Fibroblast of lung (primary cell): ENCODE measurements around the gene IMPDH1. TPM values are rescaled to one million over a fixed set of nuclear protein-coding genes. Genes with fewer than 3 reads are reported as not detected.

Experiments used
- DNase-seq, 2 donors: peaks; one replicate each; pipeline versions ENCODE4 v3.0.0 to v3.0.0-alpha.2; 2010; ENCODE audit warnings: low read depth in 2 of 2
- H2AFZ ChIP-seq: 2 replicates; pipeline ENCODE4 v1.5.1; 2012; ENCODE audit warnings: low read length, control low read depth, inconsistent platforms
- H3K27ac ChIP-seq: 2 replicates; pipeline ENCODE4 v1.5.1; 2011; ENCODE audit warnings: low read length, control low read depth; ENCODE audit not compliant: insufficient read depth
- H3K27me3 ChIP-seq: 2 replicates; pipeline ENCODE4 v1.5.1; 2011; ENCODE audit warnings: mild to moderate bottlenecking, low read length; ENCODE audit not compliant: control insufficient read depth, insufficient read depth
- H3K36me3 ChIP-seq: 2 replicates; pipeline ENCODE4 v1.5.1; 2011; ENCODE audit warnings: low read length; ENCODE audit not compliant: control insufficient read depth, insufficient read depth
- H3K4me1 ChIP-seq: 2 replicates; pipeline ENCODE4 v1.5.1; 2011; ENCODE audit warnings: low read length; ENCODE audit not compliant: control insufficient read depth, insufficient read depth; ENCODE audit errors: extremely low read depth
- H3K4me2 ChIP-seq: 2 replicates; pipeline ENCODE4 v1.5.1; 2011; ENCODE audit warnings: low read length, control low read depth; ENCODE audit not compliant: insufficient read depth; ENCODE audit errors: extremely low read depth
- H3K4me3 ChIP-seq, 4 experiments: fragments of 200-600 bp in 1 of 4; sonication (generic) in 1 of 4; replicated peaks in 1 of 4; 2 replicates each; pipeline ENCODE4 v1.5.1; 2011 to 2016; ENCODE audit warnings: low read length in 4 of 4, low read depth in 3 of 4, mild to moderate bottlenecking in 3 of 4, control low read depth in 2 of 4, inconsistent platforms in 1 of 4, mixed read lengths in 1 of 4; ENCODE audit not compliant: insufficient read depth in 1 of 4; ENCODE audit errors: control extremely low read depth in 1 of 4
- H3K79me2 ChIP-seq: 2 replicates; pipeline ENCODE4 v1.5.1; 2012; ENCODE audit warnings: mild to moderate bottlenecking, low read length, inconsistent platforms; ENCODE audit not compliant: control insufficient read depth, insufficient read depth
- H3K9ac ChIP-seq: 2 replicates; pipeline ENCODE4 v1.5.1; 2011; ENCODE audit warnings: mild to moderate bottlenecking, low read length, control low read depth; ENCODE audit not compliant: insufficient read depth
- H3K9me3 ChIP-seq: 2 replicates; pipeline ENCODE4 v1.5.1; 2012; ENCODE audit warnings: low read depth, low read length; ENCODE audit not compliant: control insufficient read depth, insufficient read depth
- H4K20me1 ChIP-seq: 2 replicates; pipeline ENCODE4 v1.5.1; 2011; ENCODE audit warnings: low read length; ENCODE audit not compliant: control insufficient read depth, insufficient read depth; ENCODE audit errors: extremely low read depth
- EZH2 ChIP-seq: IDR thresholded peaks from 2 replicates; pipeline ENCODE4 v1.5.1; 2012; ENCODE audit warnings: low read length, control low read depth, mild to moderate bottlenecking; ENCODE audit errors: missing control alignments
- polyA plus RNA-seq, 2 donors: library from polyadenylated mRNA; depleted of rRNA in 1 of 2; stranded (reverse) in 1 of 2; unstranded in 1 of 2; fragments of >200 nt; gene quantifications; 2 replicates each; pipeline ENCODE4 v1.2.1, GENCODE V29; 2011 to 2012; ENCODE audit warnings: missing spikeins in 1 of 2
- total RNA-seq: library from RNA; depleted of rRNA; stranded (reverse); fragments of >200 nt; gene quantifications from 2 replicates; pipeline ENCODE4 v1.2.1, GENCODE V29; 2014
- TF ChIP-seq, protein P1 (sequence below), 2 donors: IDR thresholded peaks in 1 of 2; conservative IDR thresholded peaks in 1 of 2; 1 replicate in 1 of 2; 2 replicates in 1 of 2; pipeline ENCODE4 v1.5.1; 2011 to 2012; ENCODE audit warnings: low read length in 2 of 2, control low read depth in 1 of 2, inconsistent platforms in 1 of 2, low read depth in 1 of 2, mild to moderate bottlenecking in 1 of 2

The IMPDH1 gene
- total and polyA plus RNA-seq, 2 donors (not counting 1 experiment from before 2014, with no cell fraction given): 30.2 to 56.5 TPM

DNA sequence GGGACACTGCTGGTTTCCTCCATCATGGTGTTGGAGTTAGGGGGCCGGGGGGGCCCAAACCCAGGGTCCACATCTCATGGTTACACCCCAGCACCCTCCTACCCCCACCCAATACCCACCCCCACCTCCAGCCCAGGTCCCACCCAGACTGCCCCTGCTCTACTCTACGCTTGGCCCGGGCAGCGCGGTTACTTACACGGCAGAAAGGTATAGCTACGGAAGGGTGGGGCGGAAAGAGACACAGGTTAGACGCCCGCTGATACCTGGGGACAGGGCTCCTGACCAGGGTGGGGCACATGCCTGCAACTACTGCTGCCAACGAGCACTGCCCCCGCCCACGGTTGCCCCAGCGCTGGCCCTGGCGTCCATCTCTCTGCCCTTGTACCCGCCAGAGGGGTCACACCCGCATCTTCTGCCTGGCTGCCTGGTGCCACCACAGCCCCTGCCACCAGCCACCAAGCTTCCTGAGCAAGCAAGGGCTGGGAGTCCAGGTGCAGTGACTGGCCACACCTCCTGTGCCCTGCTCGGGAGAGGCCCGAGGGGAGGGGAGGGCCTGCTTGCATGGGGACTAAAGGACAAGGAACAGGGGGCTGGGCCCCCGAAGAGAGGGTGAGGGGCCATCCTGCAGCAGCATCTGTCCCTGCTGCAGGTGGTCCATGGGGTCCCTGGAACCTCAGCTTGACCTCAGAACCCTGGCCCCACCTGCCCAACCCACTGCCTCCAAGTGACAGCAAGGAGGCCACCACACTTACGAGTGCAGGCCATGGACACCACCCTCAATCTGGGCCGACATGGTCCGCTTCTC lies 16.1 kb downstream of the IMPDH1 start:
- H4K20me1 ChIP-seq: no peaks in the 10 kb centered on the region
- H3K79me2 ChIP-seq: no peaks in the 10 kb centered on the region
- peaks cover 1% of the 10 kb centered on the region for H3K27me3 ChIP-seq
- no peak overlapping the region for H3K27ac ChIP-seq
- peaks cover 22% of the 10 kb centered on the region for H3K36me3 ChIP-seq
- no peaks in the 10 kb centered on the region for H3K9me3 ChIP-seq
- H3K9ac ChIP-seq: no peak overlapping the region
- H2AFZ ChIP-seq: no peak overlapping the region
- DNase-seq: no peak
- no peak overlapping the region for H3K4me3 ChIP-seq
- no peak for TF ChIP-seq EZH2
- TF ChIP-seq, protein P1, sequence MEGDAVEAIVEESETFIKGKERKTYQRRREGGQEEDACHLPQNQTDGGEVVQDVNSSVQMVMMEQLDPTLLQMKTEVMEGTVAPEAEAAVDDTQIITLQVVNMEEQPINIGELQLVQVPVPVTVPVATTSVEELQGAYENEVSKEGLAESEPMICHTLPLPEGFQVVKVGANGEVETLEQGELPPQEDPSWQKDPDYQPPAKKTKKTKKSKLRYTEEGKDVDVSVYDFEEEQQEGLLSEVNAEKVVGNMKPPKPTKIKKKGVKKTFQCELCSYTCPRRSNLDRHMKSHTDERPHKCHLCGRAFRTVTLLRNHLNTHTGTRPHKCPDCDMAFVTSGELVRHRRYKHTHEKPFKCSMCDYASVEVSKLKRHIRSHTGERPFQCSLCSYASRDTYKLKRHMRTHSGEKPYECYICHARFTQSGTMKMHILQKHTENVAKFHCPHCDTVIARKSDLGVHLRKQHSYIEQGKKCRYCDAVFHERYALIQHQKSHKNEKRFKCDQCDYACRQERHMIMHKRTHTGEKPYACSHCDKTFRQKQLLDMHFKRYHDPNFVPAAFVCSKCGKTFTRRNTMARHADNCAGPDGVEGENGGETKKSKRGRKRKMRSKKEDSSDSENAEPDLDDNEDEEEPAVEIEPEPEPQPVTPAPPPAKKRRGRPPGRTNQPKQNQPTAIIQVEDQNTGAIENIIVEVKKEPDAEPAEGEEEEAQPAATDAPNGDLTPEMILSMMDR (conservative IDR thresholded peaks at IDR 0.05 in 1 of 2, IDR thresholded peaks at IDR 0.05 in 1 of 2; ENCODE audit: low read depth in 1 of 2, low read length in 2 of 2): no peak
- H3K4me2 ChIP-seq: no peak overlapping the region
- H3K4me1 ChIP-seq: no peaks in the 10 kb centered on the region

DNA sequence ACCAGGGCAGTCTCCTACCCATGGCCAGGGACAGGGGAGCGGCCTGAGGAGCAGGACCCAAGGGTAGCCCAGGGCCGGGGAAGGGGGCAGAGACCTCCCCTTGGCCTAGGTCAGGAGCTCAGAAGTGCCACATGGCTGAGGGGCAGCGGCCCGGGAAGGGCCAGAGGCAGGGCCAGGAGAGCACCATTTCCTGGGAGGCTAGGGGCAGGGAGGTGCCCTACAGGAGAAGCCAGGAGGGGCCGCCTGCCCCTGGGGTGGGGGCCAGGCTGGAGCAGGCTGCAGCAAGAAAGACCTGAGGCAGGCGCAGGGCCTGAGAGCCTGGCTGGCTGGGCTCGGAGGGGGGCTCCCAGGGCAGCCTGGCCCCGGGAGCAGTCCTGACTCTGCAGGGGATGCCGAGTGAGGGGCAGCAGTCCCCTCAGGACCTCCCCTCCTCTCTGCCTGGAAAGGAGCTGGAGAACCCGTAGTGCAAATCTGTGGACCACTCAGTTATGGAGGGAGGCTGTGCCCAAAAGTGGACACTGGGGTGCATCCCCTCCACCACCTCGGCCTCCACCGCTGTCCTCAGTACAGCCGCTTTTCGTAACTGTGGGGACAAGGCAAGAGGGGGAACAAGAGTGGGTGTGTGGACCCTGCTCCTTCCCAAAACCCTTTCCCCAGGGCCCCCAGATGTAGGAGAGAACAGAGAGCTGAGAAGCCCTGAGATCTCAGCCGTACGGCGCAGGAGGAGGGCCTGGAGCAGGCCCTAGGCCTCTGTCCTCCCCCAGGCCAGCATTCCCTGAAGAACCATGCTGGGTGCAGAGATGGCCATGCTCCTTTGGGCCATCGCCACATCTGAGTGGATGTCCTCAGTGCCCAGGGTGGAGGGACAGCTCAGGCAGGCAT lies 17.1 kb downstream of the IMPDH1 start:
- H3K27me3 ChIP-seq: peaks cover 4% of the 10 kb centered on the region
- H3K27ac ChIP-seq: no peak overlapping the region
- H3K4me2 ChIP-seq: no peak overlapping the region
- no peak overlapping the region for H3K9ac ChIP-seq
- H3K9me3 ChIP-seq: no peaks in the 10 kb centered on the region
- no peaks in the 10 kb centered on the region for H3K79me2 ChIP-seq
- no peak overlapping the region for H3K4me3 ChIP-seq
- no peaks in the 10 kb centered on the region for H4K20me1 ChIP-seq
- H2AFZ ChIP-seq: no peak overlapping the region
- H3K4me1 ChIP-seq: no peaks in the 10 kb centered on the region
- DNase-seq: no peak
- H3K36me3 ChIP-seq: peaks cover 16% of the 10 kb centered on the region
- TF ChIP-seq EZH2: no peak
- TF ChIP-seq, protein P1 (conservative IDR thresholded peaks at IDR 0.05 in 1 of 2, IDR thresholded peaks at IDR 0.05 in 1 of 2; ENCODE audit: low read depth in 1 of 2, low read length in 2 of 2): no peak

DNA sequence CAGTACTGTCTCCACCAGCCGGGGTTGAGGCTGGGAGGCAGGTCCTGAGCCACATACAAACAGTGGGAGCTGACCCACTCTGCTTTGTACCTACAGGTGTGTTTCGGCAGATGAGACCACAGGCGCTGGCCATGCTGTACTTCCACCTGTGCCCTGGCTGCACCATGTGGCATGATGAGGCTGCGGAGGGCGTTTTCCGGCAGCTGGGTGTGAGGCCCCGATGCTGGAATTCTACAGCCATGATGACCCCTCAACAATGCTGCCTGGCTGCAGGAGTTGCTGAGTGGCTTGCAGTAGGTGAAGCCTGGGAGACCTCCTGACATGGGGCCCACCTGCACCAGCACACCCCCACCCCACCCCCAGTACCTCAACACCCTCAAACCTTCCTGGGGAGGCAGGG lies 18.0 kb downstream of the IMPDH1 start:
- Histone ChIP-seq H3K27ac (no peak overlapping the region), H3K4me3 (no peak overlapping the region), H3K36me3 (peaks cover 16% of the 10 kb centered on the region), H3K4me2 (no peak overlapping the region), H3K9me3 (no peaks in the 10 kb centered on the region), H3K9ac (no peak overlapping the region), H3K4me1 (no peaks in the 10 kb centered on the region), H3K79me2 (no peaks in the 10 kb centered on the region), H3K27me3 (peaks cover 4% of the 10 kb centered on the region), H4K20me1 (no peaks in the 10 kb centered on the region), H2AFZ (no peak overlapping the region)
- no peak for DNase-seq
- TF ChIP-seq, protein P1 (conservative IDR thresholded peaks at IDR 0.05 in 1 of 2, IDR thresholded peaks at IDR 0.05 in 1 of 2; ENCODE audit: low read depth in 1 of 2, low read length in 2 of 2): no peak
